Glutamatergic neuron (in vitro differentiated cells): ENCODE data around the gene FBXO9. TPM values are rescaled to one million over a fixed set of nuclear protein-coding genes. Genes with fewer than 3 reads are reported as not detected.

ENCODE experiments used
- DNase-seq: peaks from one replicate; pipeline ENCODE4 v3.0.0; 2022
- H3K27ac Mint-ChIP-seq: one replicate; pipeline ENCODE4 v1.8.0; 2020; ENCODE audit warnings: mild to moderate bottlenecking, mixed read lengths, inconsistent platforms; ENCODE audit not compliant: unreplicated experiment
- H3K27me3 Mint-ChIP-seq: one replicate; pipeline ENCODE4 v1.8.0; 2020; ENCODE audit warnings: mild to moderate bottlenecking, moderate library complexity, mixed read lengths, inconsistent platforms; ENCODE audit not compliant: unreplicated experiment
- H3K36me3 Mint-ChIP-seq: one replicate; pipeline ENCODE4 v1.8.0; 2020; ENCODE audit warnings: mild to moderate bottlenecking, mixed read lengths, inconsistent platforms; ENCODE audit not compliant: unreplicated experiment
- H3K4me1 Mint-ChIP-seq: one replicate; pipeline ENCODE4 v1.8.0; 2020; ENCODE audit warnings: mild to moderate bottlenecking, low read depth, mixed read lengths, inconsistent platforms; ENCODE audit not compliant: unreplicated experiment
- H3K4me3 Mint-ChIP-seq: one replicate; pipeline ENCODE4 v1.8.0; 2020; ENCODE audit warnings: mild to moderate bottlenecking, mixed read lengths, inconsistent platforms; ENCODE audit not compliant: unreplicated experiment
- H3K9me3 Mint-ChIP-seq: one replicate; pipeline ENCODE4 v1.8.0; 2020; ENCODE audit warnings: mild to moderate bottlenecking, moderate library complexity, mixed read lengths, inconsistent platforms; ENCODE audit not compliant: unreplicated experiment
- CTCF ChIP-seq: fragments of 200-600 bp; sonication (generic); IDR thresholded peaks from one replicate; pipeline ENCODE4 v1.5.0; 2021; ENCODE audit not compliant: partially characterized antibody, unreplicated experiment
- total RNA-seq: library from RNA; stranded (reverse); fragmentation: NEBNext Ultra II Directional; extraction: Animal tissue kit (Norgen Biotek cat#: 25700); gene quantifications from one replicate; pipeline ENCODE4 v1.2.1, GENCODE V29; 2021; ENCODE audit not compliant: unreplicated experiment

Gene FBXO9
- total RNA-seq, 1 donor from 2014 or later, result 49.1 TPM

- Mint-ChIP-seq H3K4me3 (no peak overlapping the region), H3K27ac (no peak overlapping the region), H3K4me1 (peaks cover 16% of the 10 kb centered on the region), H3K36me3 (peaks cover 13% of the 10 kb centered on the region), H3K27me3 (no peaks in the 10 kb centered on the region), H3K9me3 (no peaks in the 10 kb centered on the region)
- DNase-seq, result no peak
- TF ChIP-seq CTCF, result no peak
Measured at GRCh38 chr6:53038596-53038995, 26.6 kb upstream of the FBXO9 start.

GRCh38 chr6:53041356-53041755 is 23.8 kb upstream of the FBXO9 start:
- TF ChIP-seq CTCF, result no peak
- Mint-ChIP-seq H3K4me1 (peaks cover 26% of the 10 kb centered on the region), H3K9me3 (no peaks in the 10 kb centered on the region), H3K4me3 (no peak overlapping the region), H3K36me3 (peaks cover 13% of the 10 kb centered on the region), H3K27me3 (no peaks in the 10 kb centered on the region), H3K27ac (no peak overlapping the region)
- DNase-seq, result no peak

DNA sequence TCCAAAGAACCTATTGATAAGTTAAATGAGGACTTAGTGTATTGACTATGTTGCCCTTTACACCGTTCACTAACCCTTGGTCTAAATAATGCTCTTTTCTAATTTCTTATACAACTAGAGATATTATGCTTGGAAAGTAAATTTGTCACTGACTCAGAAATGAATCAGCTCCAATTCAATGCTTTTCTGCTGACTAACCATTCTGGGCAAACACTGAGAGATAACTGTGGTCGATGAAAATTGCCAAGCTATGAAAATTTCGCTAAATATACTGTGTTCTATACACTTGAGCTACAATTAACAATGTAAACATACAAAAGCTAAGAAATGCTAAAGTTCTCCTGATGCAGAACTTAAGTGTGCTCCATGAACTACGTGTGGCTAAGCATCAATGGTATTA is 23.1 kb upstream of the FBXO9 start:
- H3K27ac Mint-ChIP-seq, result no peak overlapping the region
- H3K4me1 Mint-ChIP-seq, result peaks cover 22% of the 10 kb centered on the region
- no peak overlapping the region for H3K4me3 Mint-ChIP-seq
- peaks cover 13% of the 10 kb centered on the region for H3K36me3 Mint-ChIP-seq
- no peak for DNase-seq
- H3K9me3 Mint-ChIP-seq, result no peaks in the 10 kb centered on the region
- no peak for TF ChIP-seq CTCF
- no peaks in the 10 kb centered on the region for H3K27me3 Mint-ChIP-seq

DNA sequence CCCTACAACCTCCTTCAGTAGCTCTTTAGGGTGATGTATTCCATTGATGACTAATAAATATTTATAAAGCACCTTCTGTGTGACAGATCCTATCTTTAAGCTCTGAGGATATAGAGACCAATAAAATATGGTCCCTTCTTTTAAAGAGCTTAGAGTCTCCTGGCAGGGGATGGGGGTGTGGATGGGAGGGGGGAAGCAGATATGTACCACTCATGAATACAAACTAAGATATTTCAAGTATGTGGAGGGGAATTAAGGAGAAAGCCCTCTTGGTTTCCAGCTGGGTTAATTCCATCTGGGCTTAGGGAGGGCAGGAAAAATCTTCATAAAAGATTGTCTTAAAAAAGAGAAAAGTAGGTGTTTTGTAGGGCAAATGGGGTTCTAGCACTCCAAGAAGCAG is 21.6 kb upstream of the FBXO9 start:
- peak overlapping the region; percentile 62 for H3K27ac Mint-ChIP-seq
- H3K4me1 Mint-ChIP-seq, result peaks cover 18% of the 10 kb centered on the region
- no peaks in the 10 kb centered on the region for H3K27me3 Mint-ChIP-seq
- DNase-seq, result no peak
- no peak for TF ChIP-seq CTCF
- H3K36me3 Mint-ChIP-seq, result peaks cover 13% of the 10 kb centered on the region
- H3K4me3 Mint-ChIP-seq, result peak overlapping the region; percentile 10
- H3K9me3 Mint-ChIP-seq, result no peaks in the 10 kb centered on the region

DNA sequence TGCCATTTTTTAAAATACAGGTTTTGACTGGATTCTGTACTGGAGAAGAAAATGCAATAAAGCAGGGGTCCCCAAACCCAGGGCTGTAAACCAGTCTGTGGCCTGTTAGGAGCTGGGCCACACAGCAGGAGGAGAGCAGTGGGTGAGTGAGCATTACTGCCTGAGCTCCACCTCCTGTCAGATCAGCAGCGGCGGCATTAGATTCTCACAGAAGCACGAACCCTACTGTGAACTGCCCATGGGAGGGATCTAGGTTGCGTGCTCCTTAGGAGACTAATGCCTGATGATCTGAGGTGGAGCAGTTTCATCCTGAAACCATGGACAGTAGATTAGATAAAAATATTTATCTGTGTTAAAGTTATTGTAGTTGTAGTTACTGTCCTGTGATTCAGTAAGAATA is 21.1 kb upstream of the FBXO9 start:
- Mint-ChIP-seq H3K27me3 (no peaks in the 10 kb centered on the region), H3K36me3 (peaks cover 13% of the 10 kb centered on the region), H3K4me3 (no peak overlapping the region), H3K9me3 (no peaks in the 10 kb centered on the region), H3K4me1 (peaks cover 18% of the 10 kb centered on the region), H3K27ac (peak overlapping the region; percentile 62)
- TF ChIP-seq CTCF, result no peak
- DNase-seq, result peak; percentile 32
